ENCODE data around the gene CEACAM5.
"Not testable (repeated sequence)": the region's sequence is repeated elsewhere in the genome, so short reads cannot be mapped to it uniquely, and the experiment has no call there.

Gene CEACAM5

GRCh38 chr19:41740415-41741243 lies 32.2 kb downstream of the CEACAM5 start:
- no peak for DNase-seq (ENCODE audit: low read depth)

- DNase-seq (ENCODE audit: low read depth) = no peak
Observed at GRCh38 chr19:41741244-41741554, 32.8 kb downstream of the CEACAM5 start.

GRCh38 chr19:41744850-41745249 lies 36.4 kb downstream of the CEACAM5 start:
- no peak for DNase-seq (ENCODE audit: low read depth)

- DNase-seq (ENCODE audit: low read depth) = no peak
Observed at GRCh38 chr19:41745756-41746155, 37.3 kb downstream of the CEACAM5 start.

- DNase-seq (ENCODE audit: low read depth) = peak; percentile 27
Observed at GRCh38 chr19:41746593-41747227, 38.3 kb downstream of the CEACAM5 start.

DNA sequence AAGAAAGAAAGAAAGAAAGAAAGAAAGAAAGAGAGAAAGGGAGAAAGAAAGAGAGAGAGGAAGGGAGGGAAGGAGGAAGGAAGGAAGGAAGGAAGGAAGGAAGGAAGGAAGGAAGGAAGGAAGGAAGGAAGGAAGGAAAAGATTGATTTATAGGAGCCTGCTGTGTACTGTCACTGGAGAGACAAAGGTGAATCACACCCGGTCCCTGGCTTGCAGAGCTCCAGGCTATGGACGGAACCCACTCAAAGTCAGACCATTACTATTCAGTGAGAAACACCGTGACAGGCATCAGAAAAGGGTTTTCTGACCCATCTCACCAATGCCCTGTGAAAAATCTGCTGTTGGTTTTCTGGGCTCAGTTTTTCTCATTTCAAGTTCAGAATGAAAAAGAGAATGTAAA lies 39.6 kb downstream of the CEACAM5 start:
- DNase-seq (ENCODE audit: low read depth) = no peak

DNA sequence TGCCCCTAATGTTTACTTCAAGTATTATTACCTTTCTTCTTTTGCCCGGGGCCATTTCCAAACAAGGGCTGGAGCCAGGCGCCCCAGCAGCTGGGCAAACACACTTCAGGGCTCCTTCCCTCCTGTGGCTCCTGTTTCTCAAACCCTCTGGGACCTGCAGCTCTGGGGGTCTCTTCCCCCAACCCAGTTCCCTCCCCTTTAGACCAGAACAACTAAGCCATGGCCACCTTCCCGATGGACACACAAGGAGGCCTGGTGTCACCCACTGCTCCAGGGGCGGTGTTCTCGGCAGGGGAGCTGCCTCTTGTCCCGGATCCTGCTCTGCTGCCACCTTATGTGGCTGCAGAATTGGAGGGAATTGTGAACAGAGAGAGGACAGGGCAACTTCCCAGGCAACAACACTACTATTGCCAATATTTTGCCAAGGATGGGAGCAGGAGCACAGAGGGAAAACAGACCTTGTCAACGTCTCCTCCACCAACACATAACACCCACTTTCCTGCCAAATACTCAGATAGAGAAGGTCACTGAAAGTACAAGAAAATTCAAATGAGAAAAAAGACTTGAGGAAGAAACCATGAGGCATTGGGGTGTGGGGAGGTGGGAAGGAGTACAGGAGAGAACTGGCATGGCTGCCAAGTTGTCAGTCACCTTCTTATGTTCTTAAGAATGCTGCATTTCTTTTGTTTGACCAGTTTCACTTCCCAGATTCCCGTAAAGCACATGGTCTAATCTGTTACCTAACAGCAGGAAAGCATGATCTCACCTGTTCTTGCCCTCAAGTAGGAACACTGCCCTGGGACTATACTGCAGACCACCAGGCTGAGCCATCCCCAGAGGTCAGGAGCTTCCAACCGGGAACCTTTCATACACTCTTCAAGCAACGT lies 42.1 kb downstream of the CEACAM5 start:
- DNase-seq (ENCODE audit: low read depth) = not testable (repeated sequence)

DNA sequence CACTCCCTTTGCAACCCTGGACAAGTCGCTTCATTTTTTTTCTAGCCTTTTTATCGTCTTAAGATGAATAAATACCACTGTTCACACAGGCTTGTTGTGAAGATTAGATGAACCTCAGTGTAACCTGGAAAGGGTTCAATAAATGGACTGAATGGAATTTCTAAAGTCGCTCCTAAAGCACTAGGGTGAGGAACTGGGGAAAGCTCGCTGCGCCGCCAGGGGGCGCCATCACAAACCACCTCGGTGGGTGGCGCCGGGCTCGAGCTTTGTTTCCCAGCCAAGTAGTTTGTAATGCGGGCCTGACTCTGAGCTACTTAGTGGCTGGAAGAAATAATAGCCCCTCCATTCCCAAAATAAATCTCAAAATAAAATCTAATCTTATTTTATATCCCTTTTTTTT lies 44.7 kb downstream of the CEACAM5 start:
- peak; percentile 65 for DNase-seq (ENCODE audit: low read depth)

GRCh38 chr19:41753936-41754529 lies 45.6 kb downstream of the CEACAM5 start:
- DNase-seq (ENCODE audit: low read depth) = peak; percentile 59

DNA sequence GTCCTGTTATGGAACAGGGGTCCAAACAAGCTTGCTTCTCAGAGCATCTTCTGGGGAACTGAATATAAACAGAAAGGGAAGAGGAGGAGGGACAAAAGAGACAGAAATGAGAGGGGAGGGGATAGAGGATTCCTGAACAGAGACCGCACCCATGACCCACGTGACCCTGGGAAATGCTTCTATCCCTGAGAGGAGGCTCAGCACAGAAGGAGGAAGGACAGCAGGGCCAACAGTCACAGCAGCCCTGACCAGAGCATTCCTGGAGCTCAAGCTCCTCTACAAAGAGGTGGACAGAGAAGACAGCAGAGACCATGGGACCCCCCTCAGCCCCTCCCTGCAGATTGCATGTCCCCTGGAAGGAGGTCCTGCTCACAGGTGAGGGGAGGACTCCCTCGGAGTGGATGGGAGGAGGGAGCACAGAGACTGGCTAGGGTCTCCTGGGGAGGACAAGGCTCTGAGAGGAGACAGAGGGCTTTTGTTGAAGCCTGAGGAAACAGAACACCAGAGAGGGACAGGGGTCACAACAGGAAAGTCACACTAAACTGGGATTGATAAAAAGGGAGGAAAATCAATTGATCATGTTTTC lies 47.0 kb downstream of the CEACAM5 start, which contains the start of gene CEACAM6:
Gene CEACAM6, plus strand, starts transcription at position 203 of the 586 bp plus-strand sequence. Its CDS starts 109 bp downstream, at position 312.
- no peak for DNase-seq (ENCODE audit: low read depth)

DNA sequence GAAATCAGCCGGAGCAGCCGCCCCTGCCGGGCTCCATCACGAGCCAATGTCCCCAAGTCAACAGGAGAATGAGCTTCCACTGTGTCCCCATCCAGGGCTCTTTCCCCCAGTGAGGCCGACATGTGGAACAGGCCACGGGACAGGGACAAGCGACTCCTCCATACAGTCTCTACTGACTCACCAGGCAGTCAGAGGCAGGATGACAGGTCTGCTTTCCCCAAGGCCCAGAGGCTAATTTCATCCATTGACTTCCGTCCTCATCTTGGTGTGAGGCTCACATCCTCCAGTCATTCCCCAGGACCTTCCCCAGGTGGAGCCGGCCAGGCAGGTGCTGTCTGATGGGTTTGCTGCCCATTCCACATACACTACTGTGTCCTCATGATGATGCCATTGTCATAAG lies 50.4 kb downstream of the CEACAM5 start:
- DNase-seq (ENCODE audit: low read depth) = no peak

DNA sequence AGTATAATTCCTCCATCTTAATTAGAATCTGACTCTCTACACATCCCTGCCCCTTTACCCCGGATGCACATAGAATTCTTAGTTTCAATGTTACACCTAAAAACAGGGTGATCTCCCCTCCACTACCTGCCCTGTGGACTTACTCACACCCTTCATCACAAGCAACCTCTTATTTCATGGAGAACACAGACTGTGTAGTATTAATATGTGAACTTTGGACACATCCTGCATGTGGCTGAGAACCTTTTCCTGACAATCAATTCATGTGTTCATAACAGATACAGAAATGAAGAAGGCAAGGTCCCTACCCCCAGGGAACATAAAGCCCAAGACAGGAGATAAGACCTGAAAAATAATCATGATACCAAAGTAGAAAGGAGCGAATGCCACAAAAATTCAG lies 58.7 kb downstream of the CEACAM5 start:
- no peak for DNase-seq (ENCODE audit: low read depth)

DNA sequence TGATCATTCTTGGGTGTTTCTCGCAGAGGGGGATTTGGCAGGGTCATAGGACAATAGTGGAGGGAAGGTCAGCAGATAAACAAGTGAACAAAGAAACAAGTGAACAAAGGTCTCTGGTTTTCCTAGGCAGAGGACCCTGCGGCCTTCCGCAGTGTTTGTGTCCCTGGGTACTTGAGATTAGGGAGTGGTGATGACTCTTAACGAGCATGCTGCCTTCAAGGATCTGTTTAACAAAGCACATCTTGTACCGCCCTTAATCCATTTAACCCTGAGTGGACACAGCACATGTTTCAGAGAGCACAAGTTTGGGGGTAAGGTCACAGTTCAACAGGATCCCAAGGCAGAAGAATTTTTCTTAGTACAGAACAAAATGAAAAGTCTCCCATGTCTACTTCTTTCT lies 59.7 kb downstream of the CEACAM5 start:
- DNase-seq (ENCODE audit: low read depth) = not testable (repeated sequence)

- no peak for DNase-seq (ENCODE audit: low read depth)
Observed at GRCh38 chr19:41769608-41770007, 61.2 kb downstream of the CEACAM5 start.

GRCh38 chr19:41771410-41771809 lies 63.0 kb downstream of the CEACAM5 start:
- DNase-seq (ENCODE audit: low read depth) = no peak

GRCh38 chr19:41774515-41774980 lies 66.1 kb downstream of the CEACAM5 start:
- DNase-seq (ENCODE audit: low read depth) = peak; percentile 48

- DNase-seq (ENCODE audit: low read depth) = no peak
Observed at GRCh38 chr19:41776700-41777099, 68.3 kb downstream of the CEACAM5 start.
